Transverse colon (tissue), 4 donors: ENCODE measurements around the gene RAB3IL1. TPM values are rescaled to one million over a fixed set of nuclear protein-coding genes. Genes with fewer than 3 reads are reported as not detected.

ENCODE experiments used
- DNase-seq: peaks from one replicate; pipeline ENCODE4 v3.0.0-alpha.2; 2019
- H3K27ac ChIP-seq, 4 donors: fragments of 200-600 bp; sonication (generic); 2 replicates each; pipeline ENCODE4 v1.5.1; 2016 to 2018; ENCODE audit warnings: inconsistent platforms in 4 of 4
- H3K27me3 ChIP-seq: fragments of 200-600 bp; sonication (generic); 2 replicates; pipeline ENCODE4 v1.5.1; 2017; ENCODE audit warnings: inconsistent platforms
- H3K36me3 ChIP-seq, 4 donors: fragments of 200-600 bp; sonication (generic); 2 replicates each; pipeline ENCODE4 v1.5.1; 2017 to 2019; ENCODE audit warnings: inconsistent platforms in 4 of 4
- H3K4me1 ChIP-seq, 4 donors: fragments of 200-600 bp; sonication (generic); 2 replicates each; pipeline ENCODE4 v1.5.1; 2017 to 2020; ENCODE audit warnings: inconsistent platforms in 4 of 4
- H3K4me3 ChIP-seq, 4 donors: fragments of 200-600 bp; sonication (generic); 1 replicate in 1 of 4; 2 replicates in 3 of 4; pipeline versions ENCODE4 v1.5.1 to v1.6.1; 2017 to 2019; ENCODE audit warnings: inconsistent platforms in 4 of 4
- H3K9me3 ChIP-seq, 2 donors: fragments of 200-600 bp; sonication (generic); 2 replicates each; pipeline ENCODE4 v1.5.1; 2017 to 2019; ENCODE audit warnings: inconsistent platforms in 2 of 2
- EP300 ChIP-seq: sonication (generic); formaldehyde crosslinking; IDR thresholded peaks from one replicate; pipeline ENCODE4 v1.6.1; 2017; ENCODE audit warnings: antibody characterized with exemption, low read depth
- POLR2A ChIP-seq: fragments of 450-650 bp; IDR thresholded peaks from one replicate; pipeline ENCODE4 v1.6.1; 2016; ENCODE audit warnings: antibody characterized with exemption, mild to moderate bottlenecking, moderate library complexity
- POLR2AphosphoS5 ChIP-seq, 3 donors: sonication (generic); formaldehyde crosslinking; IDR thresholded peaks; one replicate each; pipeline ENCODE4 v1.6.1; 2016; ENCODE audit warnings: antibody characterized with exemption in 3 of 3
- WGBS, 2 donors: methylation state at CpG; one replicate each; pipeline ENCODE4 v1.1.5; 2018; ENCODE audit warnings: low coverage in 1 of 2; 5-methylcytosine and 5-hydroxymethylcytosine counted together
- in situ Hi-C, 4 donors: fragments of 200-750 bp; cut with MboI; loops; one replicate each; pipeline versions ENCODE4 v1.15.0 to v1.15.1; 2017; ENCODE audit warnings: low sequenced_read_pairs in 3 of 4, low pct_ligation_motif_present in 1 of 4, low pct_unique_long_range_greater_than_20kb in 1 of 4
- intact Hi-C: fragments of 100-400 bp; cut with DNase I; formaldehyde crosslinking; loops from one replicate; pipeline ENCODE4 v1.15.1; 2023; ENCODE audit warnings: low total_unique reads
- total RNA-seq, 4 donors: library from RNA; depleted of rRNA; stranded (reverse); fragments of >200 nt; gene quantifications; one replicate each; pipeline ENCODE4 v1.1.0, GENCODE V29; 2016
- TF ChIP-seq, protein P1 (sequence below), 5 experiments: fragments of 200-600 bp in 3 of 5; fragments of 450-650 bp in 2 of 5; sonication (generic) in 3 of 5; IDR thresholded peaks; 1 replicate in 2 of 5; 2 replicates in 3 of 5; pipeline ENCODE4 v1.5.1; 2016 to 2017; ENCODE audit warnings: antibody characterized with exemption in 5 of 5, inconsistent platforms in 3 of 5, mild to moderate bottlenecking in 2 of 5, moderate library complexity in 1 of 5

The RAB3IL1 gene
- total RNA-seq, 4 donors from 2014 or later, result 1.2 to 7.6 (median 5.9) TPM

DNA sequence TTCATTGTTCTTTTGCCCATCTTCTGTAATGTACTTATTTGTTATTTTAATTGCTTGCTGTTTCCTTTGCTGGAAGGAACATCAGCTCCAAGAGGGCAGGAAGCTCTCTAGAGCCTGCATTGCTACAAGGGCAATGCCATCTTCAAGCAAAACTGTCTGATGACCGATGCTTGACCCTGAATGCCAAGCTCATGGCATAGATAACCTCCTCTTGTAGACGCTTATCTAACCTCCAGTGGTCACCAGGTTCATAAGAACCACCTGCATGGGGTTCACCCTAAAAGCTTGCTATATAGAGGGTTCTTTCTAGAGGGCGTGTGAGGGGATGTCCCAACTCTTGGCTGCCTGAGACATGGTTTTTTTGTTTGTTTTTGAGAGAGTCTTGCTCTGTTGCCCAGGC lies 42.5 kb downstream of the RAB3IL1 start:
- 68% methylated on average over 3 of the region's 3 CpGs; no CpG with 5 or more reads in 1 of the 2 donors for WGBS, 2 donors
- H3K4me3 ChIP-seq, result no peak overlapping the region
- in situ Hi-C loops, result loop anchor here in 3 of 4 donors (25.0 kb wide), 3 partner anchors 187 to 437 kb away; no protein-coding TSS in a partner anchor

DNA sequence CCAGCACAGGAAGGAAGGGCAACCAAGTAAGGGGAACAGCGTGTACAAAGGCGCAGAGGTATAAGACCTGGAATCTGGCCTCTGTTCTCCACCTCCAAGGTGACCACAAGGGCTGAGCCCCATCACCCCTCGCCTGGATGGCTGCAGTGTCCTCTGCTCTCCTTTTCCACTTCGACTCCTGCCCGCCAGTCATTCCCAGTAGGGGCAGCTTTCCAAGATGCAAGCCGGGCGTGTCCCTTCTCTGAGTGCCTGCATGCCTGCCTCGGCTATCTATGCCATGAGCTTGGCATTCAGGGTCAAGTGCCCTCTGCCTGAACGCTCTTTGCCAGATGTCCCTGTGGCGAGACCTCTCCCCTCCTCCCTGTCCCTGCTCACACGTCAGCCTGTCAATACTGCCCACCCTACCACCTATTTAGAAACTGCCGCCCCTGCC lies 43.0 kb downstream of the RAB3IL1 start:
- Histone ChIP-seq H3K27ac (no peak overlapping the region), H3K4me1 (peaks cover 0 to 8% (median 0%) of the 10 kb centered on the region in 4 donors), H3K9me3 (no peaks in the 10 kb centered on the region), H3K27me3 (peaks cover 13% of the 10 kb centered on the region), H3K36me3 (no peaks in the 10 kb centered on the region), H3K4me3 (no peak overlapping the region)
- 52 to 58% methylated on average over 4 to 12 of the region's 12 CpGs for WGBS, 2 donors
- TF ChIP-seq, protein P1, sequence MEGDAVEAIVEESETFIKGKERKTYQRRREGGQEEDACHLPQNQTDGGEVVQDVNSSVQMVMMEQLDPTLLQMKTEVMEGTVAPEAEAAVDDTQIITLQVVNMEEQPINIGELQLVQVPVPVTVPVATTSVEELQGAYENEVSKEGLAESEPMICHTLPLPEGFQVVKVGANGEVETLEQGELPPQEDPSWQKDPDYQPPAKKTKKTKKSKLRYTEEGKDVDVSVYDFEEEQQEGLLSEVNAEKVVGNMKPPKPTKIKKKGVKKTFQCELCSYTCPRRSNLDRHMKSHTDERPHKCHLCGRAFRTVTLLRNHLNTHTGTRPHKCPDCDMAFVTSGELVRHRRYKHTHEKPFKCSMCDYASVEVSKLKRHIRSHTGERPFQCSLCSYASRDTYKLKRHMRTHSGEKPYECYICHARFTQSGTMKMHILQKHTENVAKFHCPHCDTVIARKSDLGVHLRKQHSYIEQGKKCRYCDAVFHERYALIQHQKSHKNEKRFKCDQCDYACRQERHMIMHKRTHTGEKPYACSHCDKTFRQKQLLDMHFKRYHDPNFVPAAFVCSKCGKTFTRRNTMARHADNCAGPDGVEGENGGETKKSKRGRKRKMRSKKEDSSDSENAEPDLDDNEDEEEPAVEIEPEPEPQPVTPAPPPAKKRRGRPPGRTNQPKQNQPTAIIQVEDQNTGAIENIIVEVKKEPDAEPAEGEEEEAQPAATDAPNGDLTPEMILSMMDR (IDR thresholded peaks at IDR 0.05), result no peak
- TF ChIP-seq POLR2A, result no peak
- TF ChIP-seq POLR2AphosphoS5 (IDR thresholded peaks at IDR 0.05), result no peak
- TF ChIP-seq EP300, result no peak
- in situ Hi-C loops (loop anchor here in 2 of 4 donors (25.0 kb wide), 1 partner anchor 438 kb away; no protein-coding TSS in a partner anchor), intact Hi-C loops (no loop called here)
- no peak for DNase-seq

More for the DNA sequence above, 42.5 kb downstream of the RAB3IL1 start:
- Histone ChIP-seq H3K27ac (no peak overlapping the region), H3K4me1 (peaks cover 0 to 8% (median 0%) of the 10 kb centered on the region in 4 donors), H3K9me3 (no peaks in the 10 kb centered on the region), H3K27me3 (peaks cover 13% of the 10 kb centered on the region), H3K36me3 (no peaks in the 10 kb centered on the region)
- no peak for DNase-seq
- TF ChIP-seq, protein P1 (IDR thresholded peaks at IDR 0.05), result no peak
- TF ChIP-seq POLR2A (no peak), EP300 (no peak), POLR2AphosphoS5 (IDR thresholded peaks at IDR 0.05) (no peak)
- intact Hi-C loops, result no loop called here

DNA sequence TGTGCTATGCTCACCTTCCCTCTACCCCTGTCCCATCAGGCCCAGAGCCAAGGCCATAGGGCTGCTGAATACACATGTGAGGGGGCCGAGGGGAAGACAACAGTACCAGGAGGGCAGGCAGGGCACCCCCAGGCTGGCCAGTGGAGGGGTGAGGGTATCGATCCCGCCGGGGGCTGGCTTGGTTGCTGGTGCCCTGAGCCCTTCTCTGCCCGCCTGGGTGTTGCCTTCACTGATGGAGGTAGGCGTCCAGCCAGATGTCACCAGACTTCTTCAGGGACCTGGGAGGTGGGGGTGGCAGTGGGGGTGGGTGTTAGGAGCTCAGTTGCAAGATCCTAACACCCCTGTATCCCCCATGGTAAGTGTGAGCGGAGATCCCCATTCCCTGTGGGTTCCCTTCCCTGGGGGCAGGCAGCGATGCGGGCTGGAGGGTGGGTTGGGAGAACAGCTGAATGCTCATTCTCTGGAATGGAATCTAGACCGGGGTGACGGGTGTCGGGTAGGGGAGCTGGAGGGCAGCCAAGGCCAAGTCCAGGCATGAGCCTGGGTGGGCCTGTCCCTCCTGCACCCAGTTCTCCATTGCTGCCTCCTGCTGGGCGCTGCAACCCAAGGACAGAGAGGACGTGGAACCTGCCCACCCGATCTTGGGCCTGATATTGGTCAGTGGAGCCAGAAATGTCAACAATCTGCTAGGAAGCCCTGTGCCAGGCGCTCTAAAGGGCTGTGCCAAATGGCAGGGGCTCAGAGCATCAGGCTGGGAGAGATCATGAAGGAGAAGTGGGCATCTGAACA lies 43.6 kb downstream of the RAB3IL1 start:
- TF ChIP-seq POLR2AphosphoS5 (IDR thresholded peaks at IDR 0.05) (no peak), EP300 (no peak), POLR2A (no peak)
- TF ChIP-seq, protein P1 (IDR thresholded peaks at IDR 0.05), result no peak
- WGBS, 2 donors, result 90% methylated on average over 12 of the region's 16 CpGs; no CpG with 5 or more reads in 1 of the 2 donors
- in situ Hi-C loops, result loop anchor here in 2 of 4 donors (25.0 kb wide), 1 partner anchor 439 kb away; no protein-coding TSS in a partner anchor

DNA sequence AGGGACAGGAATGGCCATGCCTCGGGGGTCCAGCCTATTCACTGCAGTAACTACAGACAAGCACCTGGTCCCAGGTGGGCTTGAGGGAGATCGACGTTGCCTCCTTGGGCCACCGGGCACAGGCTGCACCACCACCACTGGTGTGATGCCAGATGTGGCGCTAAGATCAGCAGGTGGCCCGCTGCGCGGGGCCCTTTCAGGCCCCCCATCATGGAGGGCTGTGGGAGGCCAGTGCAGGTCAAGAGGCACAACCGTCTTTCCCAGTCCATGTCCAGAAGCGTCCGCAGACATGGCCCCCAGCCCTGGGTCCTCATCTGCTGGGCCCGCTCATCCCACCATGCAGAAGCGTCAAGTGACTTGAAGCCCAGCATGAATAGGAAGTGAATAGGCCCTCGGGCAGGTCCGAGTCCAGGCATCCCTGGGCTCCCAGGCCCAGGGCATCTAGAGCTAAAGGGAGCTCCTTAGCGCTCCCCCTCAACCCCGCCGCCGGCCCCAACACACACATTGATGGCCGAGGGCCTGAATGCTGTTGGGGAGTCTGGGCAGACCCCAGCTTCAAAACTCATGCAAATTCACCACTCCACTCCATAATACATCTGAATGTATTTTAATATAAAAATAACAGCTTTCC lies 44.3 kb downstream of the RAB3IL1 start:
- Histone ChIP-seq H3K4me3 (no peak overlapping the region), H3K4me1 (peaks cover 0 to 8% (median 0%) of the 10 kb centered on the region in 4 donors), H3K27me3 (peaks cover 13% of the 10 kb centered on the region), H3K36me3 (no peaks in the 10 kb centered on the region), H3K27ac (no peak overlapping the region), H3K9me3 (no peaks in the 10 kb centered on the region)
- in situ Hi-C loops (loop anchor here in 2 of 4 donors (25.0 kb wide), 1 partner anchor 439 kb away; no protein-coding TSS in a partner anchor), intact Hi-C loops (no loop called here)
- DNase-seq, result no peak
- 92% methylated on average over 20 of the region's 20 CpGs; no CpG with 5 or more reads in 1 of the 2 donors for WGBS, 2 donors
- TF ChIP-seq EP300 (no peak), POLR2A (no peak), POLR2AphosphoS5 (IDR thresholded peaks at IDR 0.05) (no peak)
- TF ChIP-seq, protein P1 (IDR thresholded peaks at IDR 0.05), result no peak

More for the DNA sequence above, 43.6 kb downstream of the RAB3IL1 start:
- DNase-seq, result no peak
- intact Hi-C loops, result no loop called here
- Histone ChIP-seq H3K9me3 (no peaks in the 10 kb centered on the region), H3K4me3 (no peak overlapping the region), H3K27ac (no peak overlapping the region), H3K36me3 (no peaks in the 10 kb centered on the region), H3K4me1 (peaks cover 0 to 8% (median 0%) of the 10 kb centered on the region in 4 donors), H3K27me3 (peaks cover 13% of the 10 kb centered on the region)
